ENCODE measurements around the gene ADGRL1. TPM values are rescaled to one million over a fixed set of nuclear protein-coding genes. Genes with fewer than 3 reads are reported as not detected.

ADGRL1 gene
- total and polyA plus RNA-seq, 9 of the 15 experiments (the other 6 are each of a cell fraction or from before 2014, with no cell fraction given): 0.14 to 37.0 (median 8.6) TPM

DNA sequence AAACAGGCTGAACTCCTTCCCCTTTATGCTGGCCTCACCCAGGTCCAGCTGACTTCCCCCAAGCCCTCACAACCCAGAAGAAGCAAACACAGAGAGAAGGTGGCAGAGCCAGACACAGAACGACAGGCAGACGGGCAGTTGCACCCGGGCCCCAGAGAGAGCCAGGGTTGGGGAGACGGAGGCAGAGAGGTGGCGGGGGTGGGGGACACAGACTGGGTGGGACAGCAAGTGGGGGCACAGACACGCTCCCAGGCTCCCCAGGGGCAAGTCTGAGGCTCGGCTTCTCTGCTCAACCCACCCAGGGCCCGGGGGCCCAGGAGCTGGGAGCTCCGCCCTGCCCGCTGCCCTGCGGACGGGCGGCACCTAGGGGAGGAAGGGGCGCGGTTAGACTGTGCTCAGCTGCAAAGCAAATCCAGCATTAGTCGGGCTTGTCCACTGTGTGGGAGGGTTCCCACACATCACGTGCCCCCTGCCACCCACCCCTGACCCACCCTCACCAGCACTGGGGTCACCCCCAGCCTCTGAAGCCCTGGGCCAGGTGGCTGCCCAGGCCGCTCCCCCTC, 38.3 kb downstream of the ADGRL1 start:
- Histone ChIP-seq H3K79me2 (ENCODE audit: control insufficient read depth, insufficient read depth, low read length) (no peaks in the 10 kb centered on the region), H4K20me1 (replicated peaks; ENCODE audit: control insufficient read depth, insufficient read depth, low read length) (no peaks in the 10 kb centered on the region), H3K36me3 (ENCODE audit: control insufficient read depth, insufficient read depth, low read length) (peaks cover 25% of the 10 kb centered on the region; the same call in 2 of the 3 replicates), H3K4me1 (replicated peaks in 1 of 2; ENCODE audit: control insufficient read depth in 2 of 2, insufficient read depth in 2 of 2, low read length in 2 of 2) (peaks cover 0 to 25% of the 10 kb centered on the region in 2 experiments; a peak in 2 of 5 replicates), H3K27me3 (ENCODE audit: control insufficient read depth in 2 of 2, insufficient read depth in 2 of 2, low read length in 2 of 2) (no peaks in the 10 kb centered on the region), H3K4me3 (no peak overlapping the region), H3K4me2 (ENCODE audit: insufficient read depth, low read length) (no peak overlapping the region), H3K9ac (ENCODE audit: insufficient read depth in 1 of 2, low read depth in 2 of 2, low read length in 2 of 2) (no peak overlapping the region; a peak in 1 of 4 replicates), H2AFZ (ENCODE audit: low read depth, low read length) (no peak overlapping the region), H3K9me1 (ENCODE audit: control insufficient read depth, insufficient read depth, low read length) (no peaks in the 10 kb centered on the region), H3K9me3 (replicated peaks; ENCODE audit: control insufficient read depth, insufficient read depth, low read depth, low read length) (no peaks in the 10 kb centered on the region), H3K27ac (ENCODE audit: extremely low read depth, low read depth, low read length) (no peak overlapping the region)
- no TSS peak for BruUV-seq (replicated peaks)
- ChIA-PET CTCF (ENCODE audit: low intra/inter-chr PET ratio) (no interaction called here), POLR2A (no interaction called here)
- TF ChIP-seq MBD2 (IDR thresholded peaks at IDR 0.05; ENCODE audit: borderline replicate concordance, low read depth) (no peak), RBM22 (IDR thresholded peaks at IDR 0.05; ENCODE audit: low read depth, low read length, poor library complexity, severe bottlenecking) (peak; percentile 53), POLR2G (IDR thresholded peaks at IDR 0.05; ENCODE audit: low read depth, low read length) (peak; percentile 55; the same call in 1 of the 2 replicates)
- TF ChIP-seq, protein P1, sequence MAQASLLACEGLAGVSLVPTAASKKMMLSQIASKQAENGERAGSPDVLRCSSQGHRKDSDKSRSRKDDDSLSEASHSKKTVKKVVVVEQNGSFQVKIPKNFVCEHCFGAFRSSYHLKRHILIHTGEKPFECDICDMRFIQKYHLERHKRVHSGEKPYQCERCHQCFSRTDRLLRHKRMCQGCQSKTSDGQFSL (CRISPR knock-in tag; IDR thresholded peaks at IDR 0.05): no peak
- TF ChIP-seq, protein P1 (tag; IDR thresholded peaks at IDR 0.05): no peak
- DNase-seq (ENCODE audit: extremely low read depth in 1 of 4, low spot score in 3 of 4): no peak
- intact Hi-C loops (cut with micrococcal nuclease) (no loop called here), in situ Hi-C loops (cut with MboI) (no loop called here)
- no peak for FAIRE-seq
- 79% methylated on average over 4 of the region's 18 CpGs for WGBS (ENCODE audit: insufficient coverage, low coverage, missing lambda C conversion rate)
- no peak; the same call in 2 of the 3 replicates for ATAC-seq
